Measurements from ENCODE around the gene ATRIP. TPM values are rescaled to one million over a fixed set of nuclear protein-coding genes. Genes with fewer than 3 reads are reported as not detected.

Gene ATRIP
- total RNA-seq, 4 donors from 2014 or later: 4.8 to 8.9 (median 7.1) TPM

DNA sequence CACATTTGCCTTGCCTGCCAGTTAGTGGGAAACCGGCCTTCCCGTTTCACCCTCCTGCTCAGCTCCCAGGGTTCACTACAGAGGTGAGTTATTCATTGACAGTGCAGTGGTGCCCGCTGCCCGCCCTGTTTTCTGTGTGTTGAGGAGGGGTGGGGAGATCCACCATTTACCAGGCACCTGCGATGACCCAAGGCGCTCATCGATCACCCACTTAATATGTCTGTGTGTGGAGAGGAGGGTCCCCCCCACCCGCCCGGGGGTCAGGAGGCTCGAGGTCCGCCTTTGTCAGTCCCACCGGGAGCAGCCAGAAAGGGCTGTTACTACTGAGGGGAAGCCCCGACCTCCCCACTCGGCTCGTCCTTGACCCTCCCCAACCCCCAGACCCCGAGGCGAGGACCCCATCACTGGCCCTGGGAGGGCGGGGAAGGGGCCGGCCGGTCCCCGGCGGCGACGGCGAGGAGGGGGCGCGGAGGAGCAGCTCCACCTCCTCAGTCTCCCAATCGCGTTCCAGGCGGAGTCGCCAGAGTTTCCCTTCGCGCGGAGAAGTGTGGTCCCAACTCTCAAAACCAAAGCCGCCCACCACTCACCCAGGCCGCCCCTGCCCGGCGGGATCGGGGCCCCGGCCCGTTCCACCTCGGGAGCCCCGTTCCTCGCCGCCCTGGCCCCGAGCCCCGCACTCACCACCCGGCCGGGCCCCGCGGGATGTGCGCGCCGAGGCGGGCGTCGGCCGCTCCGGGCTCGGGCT lies 17.8 kb upstream of the ATRIP start:
- H3K4me1 ChIP-seq: peaks cover 59 to 93% (median 72%) of the 10 kb centered on the region in 3 donors
- no peak for DNase-seq
- TF ChIP-seq, protein P1, sequence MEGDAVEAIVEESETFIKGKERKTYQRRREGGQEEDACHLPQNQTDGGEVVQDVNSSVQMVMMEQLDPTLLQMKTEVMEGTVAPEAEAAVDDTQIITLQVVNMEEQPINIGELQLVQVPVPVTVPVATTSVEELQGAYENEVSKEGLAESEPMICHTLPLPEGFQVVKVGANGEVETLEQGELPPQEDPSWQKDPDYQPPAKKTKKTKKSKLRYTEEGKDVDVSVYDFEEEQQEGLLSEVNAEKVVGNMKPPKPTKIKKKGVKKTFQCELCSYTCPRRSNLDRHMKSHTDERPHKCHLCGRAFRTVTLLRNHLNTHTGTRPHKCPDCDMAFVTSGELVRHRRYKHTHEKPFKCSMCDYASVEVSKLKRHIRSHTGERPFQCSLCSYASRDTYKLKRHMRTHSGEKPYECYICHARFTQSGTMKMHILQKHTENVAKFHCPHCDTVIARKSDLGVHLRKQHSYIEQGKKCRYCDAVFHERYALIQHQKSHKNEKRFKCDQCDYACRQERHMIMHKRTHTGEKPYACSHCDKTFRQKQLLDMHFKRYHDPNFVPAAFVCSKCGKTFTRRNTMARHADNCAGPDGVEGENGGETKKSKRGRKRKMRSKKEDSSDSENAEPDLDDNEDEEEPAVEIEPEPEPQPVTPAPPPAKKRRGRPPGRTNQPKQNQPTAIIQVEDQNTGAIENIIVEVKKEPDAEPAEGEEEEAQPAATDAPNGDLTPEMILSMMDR (IDR thresholded peaks at IDR 0.05): no peak
- TF ChIP-seq POLR2A (IDR thresholded peaks at IDR 0.05): peak in 2 of 4 donors; percentile 62 to 82
- H3K36me3 ChIP-seq: peaks cover 0 to 27% (median 2%) of the 10 kb centered on the region in 3 donors
- H3K9me3 ChIP-seq: no peaks in the 10 kb centered on the region
- H3K4me3 ChIP-seq: peak overlapping the region; percentile 67 to 90 (median 82)
- H3K27me3 ChIP-seq: no peaks in the 10 kb centered on the region
- WGBS, 2 donors: 18% methylated on average over 3 of the region's 60 CpGs; no CpG with 5 or more reads in 1 of the 2 donors
- intact Hi-C loops (cut with DNase I): no loop called here
- H3K27ac ChIP-seq: peak overlapping the region; percentile 95 to 98 (median 96)

DNA sequence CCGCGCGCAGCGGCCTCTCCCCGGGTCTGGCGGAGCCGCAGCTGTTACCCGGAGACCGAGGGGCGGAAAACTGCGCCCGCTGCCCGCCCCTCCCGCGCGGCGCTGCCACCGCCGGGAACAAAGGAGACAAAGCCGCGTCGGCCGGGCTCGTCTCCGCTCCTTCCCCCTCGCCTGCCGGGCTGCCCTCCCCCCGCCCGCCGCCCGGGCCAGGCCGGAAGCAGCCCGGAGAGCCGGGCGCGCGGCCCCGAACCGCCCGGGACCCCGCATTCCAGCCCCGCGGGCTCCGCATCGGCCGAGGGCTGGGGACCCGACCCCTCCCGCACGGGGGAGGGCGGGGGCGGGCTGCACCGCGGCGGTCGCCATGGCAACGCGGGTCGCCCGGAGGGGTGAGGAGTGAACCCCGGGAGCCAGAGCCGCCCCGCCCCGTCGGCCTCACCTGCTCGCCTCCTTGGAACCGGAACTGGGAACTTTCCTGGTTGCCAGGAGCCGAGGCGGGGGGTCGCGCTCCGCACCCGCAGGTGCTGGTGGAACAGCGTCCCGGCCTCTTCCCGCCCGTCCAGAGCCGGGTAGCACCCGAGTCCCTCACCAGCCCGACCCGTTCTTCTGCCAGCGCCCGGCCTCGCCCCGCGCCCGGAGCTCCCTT lies 17.1 kb upstream of the ATRIP start:
- no peaks in the 10 kb centered on the region for H3K27me3 ChIP-seq
- H3K27ac ChIP-seq: peak overlapping the region; percentile 95 to 98 (median 96)
- peak in 1 of 4 donors; percentile 12 for TF ChIP-seq POLR2A (IDR thresholded peaks at IDR 0.05)
- TF ChIP-seq, protein P1 (IDR thresholded peaks at IDR 0.05): peak in 2 of 6 experiments; percentile 4 to 10
- peaks cover 0 to 21% (median 0%) of the 10 kb centered on the region in 3 donors for H3K36me3 ChIP-seq
- no peaks in the 10 kb centered on the region for H3K9me3 ChIP-seq
- 0 to 1% methylated on average over 17 to 20 of the region's 86 CpGs for WGBS, 2 donors
- intact Hi-C loops (cut with DNase I): no loop called here
- peaks cover 64 to 93% (median 73%) of the 10 kb centered on the region in 3 donors for H3K4me1 ChIP-seq
- H3K4me3 ChIP-seq: peak overlapping the region; percentile 67 to 90 (median 82)
- DNase-seq: no peak

DNA sequence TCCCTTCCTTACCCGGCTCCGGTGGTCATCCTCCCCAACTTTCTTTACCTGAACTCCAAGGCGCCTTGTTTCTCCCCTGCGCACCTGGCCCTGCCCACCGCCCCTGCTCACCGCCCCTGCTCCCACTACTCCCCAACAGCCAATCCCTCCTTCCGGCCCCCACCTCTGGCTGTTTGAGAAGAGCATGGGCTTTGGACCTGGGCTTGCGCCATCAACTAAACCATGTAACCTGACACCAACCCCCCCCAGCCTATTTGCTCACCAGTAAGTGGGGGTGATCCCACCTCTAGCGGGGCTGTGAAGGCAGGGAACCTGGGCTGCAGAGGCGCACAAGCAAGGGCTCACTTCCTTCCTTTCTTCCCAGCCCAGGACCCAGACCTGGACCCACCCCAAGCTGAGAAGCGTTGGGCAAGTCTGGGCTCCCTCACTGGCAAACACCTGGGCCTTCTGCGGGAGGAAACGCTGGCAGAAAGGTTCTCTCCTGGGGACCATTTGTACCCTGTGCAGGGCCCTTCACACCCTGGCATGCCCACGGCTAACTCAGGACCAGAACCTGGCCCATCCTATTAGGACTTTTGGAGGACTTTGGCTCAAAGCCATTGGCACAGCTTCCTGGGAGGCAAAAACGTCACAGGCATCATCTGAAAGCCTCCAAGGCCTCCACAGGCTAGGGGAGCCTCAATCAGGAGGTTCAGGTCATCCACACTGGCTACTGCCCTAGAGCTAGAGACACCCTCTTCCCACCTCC lies 16.4 kb upstream of the ATRIP start, which contains the start of gene PLXNB1:
TSS of gene PLXNB1 (minus strand) at position 127 of the 748 bp plus-strand sequence. CDS start 5,475 bp downstream, outside the sequence.
- Histone ChIP-seq H3K27ac (peak within 1 kb of the TSS; percentile 95 to 98 (median 96)), H3K36me3 (peaks cover 0 to 14% (median 0%) of the 10 kb centered on the region in 3 donors), H3K4me1 (peaks cover 66 to 93% (median 73%) of the 10 kb centered on the region in 3 donors), H3K27me3 (no peaks in the 10 kb centered on the region), H3K4me3 (peak within 1 kb of the TSS; percentile 67 to 90 (median 82)), H3K9me3 (no peaks in the 10 kb centered on the region)
- peak in 1 of 4 donors; percentile 60 for TF ChIP-seq POLR2A (IDR thresholded peaks at IDR 0.05)
- TF ChIP-seq, protein P1 (IDR thresholded peaks at IDR 0.05): no peak
- WGBS, 2 donors: 4 to 7% methylated on average over 5 to 7 of the region's 15 CpGs
- intact Hi-C loops (cut with DNase I): no loop called here
- peak; percentile 24 for DNase-seq

DNA sequence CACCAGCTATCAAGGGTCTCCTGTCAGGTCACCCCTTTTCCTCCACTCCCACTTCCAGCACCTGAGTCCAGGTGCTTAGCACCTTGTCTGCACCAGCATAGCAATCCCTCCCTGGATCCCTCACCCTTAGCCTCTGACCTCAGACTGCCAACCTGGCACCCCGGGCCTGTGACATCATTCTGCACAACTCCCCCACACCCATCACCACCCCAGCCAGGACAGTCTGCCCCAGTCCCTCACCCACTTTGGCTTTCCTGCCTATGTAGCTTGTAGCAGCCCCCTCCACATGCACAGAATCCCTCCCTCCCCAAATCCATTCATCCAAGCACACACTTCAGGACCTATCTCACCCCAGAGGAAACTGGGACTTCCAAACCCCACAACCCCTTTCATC lies 15.8 kb upstream of the ATRIP start:
- intact Hi-C loops (cut with DNase I): no loop called here
- Histone ChIP-seq H3K4me1 (peaks cover 64 to 93% (median 72%) of the 10 kb centered on the region in 3 donors), H3K4me3 (peak overlapping the region in 2 of 4 donors; percentile 81 to 83), H3K27ac (peak overlapping the region; percentile 95 to 98 (median 96)), H3K36me3 (peaks cover 0 to 11% (median 0%) of the 10 kb centered on the region in 3 donors), H3K27me3 (no peaks in the 10 kb centered on the region), H3K9me3 (no peaks in the 10 kb centered on the region)
- WGBS, 2 donors: 33 to 54% methylated on average over 1 of the region's 1 CpG
- no peak for DNase-seq
- TF ChIP-seq, protein P1 (IDR thresholded peaks at IDR 0.05): no peak
- no peak for TF ChIP-seq POLR2A (IDR thresholded peaks at IDR 0.05)
